MM.1S (cell line): ENCODE results near the gene SDK1.

Experiments used
- DNase-seq: peaks from one replicate; pipeline ENCODE4 v3.0.0-alpha.2; 2015
- H2AFZ ChIP-seq: fragments of 300-600 bp; sonication (generic); 2 replicates; pipeline ENCODE4 v1.6.0; 2016; ENCODE audit warnings: antibody characterized with exemption, low read length
- H3F3A ChIP-seq: fragments of 300-600 bp; sonication (generic); 2 replicates; pipeline ENCODE4 v1.6.1; 2016; ENCODE audit warnings: mild to moderate bottlenecking, antibody characterized with exemption, low read length, moderate library complexity, mixed read lengths; ENCODE audit not compliant: insufficient read depth
- H3K27ac ChIP-seq: fragments of 300-600 bp; sonication (generic); 2 replicates; pipeline ENCODE4 v1.5.1; 2016; ENCODE audit warnings: mild to moderate bottlenecking, low read length
- H3K27me3 ChIP-seq: fragments of 300-600 bp; sonication (generic); replicated peaks from 2 replicates; pipeline ENCODE4 v1.6.0; 2016; ENCODE audit warnings: low read length; ENCODE audit not compliant: insufficient read depth
- H3K36me3 ChIP-seq: fragments of 300-600 bp; sonication (generic); replicated peaks from 2 replicates; pipeline ENCODE4 v1.6.1; 2016; ENCODE audit warnings: mild to moderate bottlenecking, low read length, mixed read lengths; ENCODE audit not compliant: insufficient read depth
- H3K4me1 ChIP-seq: fragments of 300-600 bp; sonication (generic); 2 replicates; pipeline ENCODE4 v1.6.1; 2016; ENCODE audit warnings: low read length, mixed read lengths
- H3K4me2 ChIP-seq: fragments of 300-600 bp; sonication (generic); 2 replicates; pipeline ENCODE4 v1.6.0; 2016; ENCODE audit warnings: low read depth, low read length
- H3K4me3 ChIP-seq: fragments of 300-600 bp; sonication (generic); 2 replicates; pipeline ENCODE4 v1.5.1; 2016; ENCODE audit warnings: low read length, mixed read lengths
- H3K79me2 ChIP-seq: fragments of 300-600 bp; sonication (generic); 2 replicates; pipeline ENCODE4 v1.6.1; 2016; ENCODE audit warnings: mixed run types, low read length, mixed read lengths
- H3K9ac ChIP-seq: fragments of 300-600 bp; sonication (generic); 2 replicates; pipeline ENCODE4 v1.6.1; 2016; ENCODE audit warnings: low read length, mixed read lengths
- H3K9me2 ChIP-seq: fragments of 300-600 bp; sonication (generic); replicated peaks from 2 replicates; pipeline ENCODE4 v1.6.1; 2016; ENCODE audit warnings: mild to moderate bottlenecking, low read length, mixed read lengths; ENCODE audit not compliant: insufficient read depth
- H3K9me3 ChIP-seq: fragments of 300-600 bp; sonication (generic); replicated peaks from 2 replicates; pipeline ENCODE4 v1.6.1; 2016; ENCODE audit warnings: mild to moderate bottlenecking, low read length, mixed read lengths; ENCODE audit not compliant: insufficient read depth
- H4K20me1 ChIP-seq: fragments of 300-600 bp; sonication (generic); 2 replicates; pipeline ENCODE4 v1.6.1; 2016; ENCODE audit warnings: mild to moderate bottlenecking, low read length, moderate library complexity, mixed read lengths; ENCODE audit not compliant: insufficient read depth
- CTCF ChIP-seq: fragments of 300-600 bp; sonication (generic); IDR thresholded peaks from 2 replicates; pipeline ENCODE4 v1.5.1; 2016; ENCODE audit warnings: antibody characterized with exemption, low read length, mixed read lengths
- EZH2 ChIP-seq: fragments of 300-600 bp; sonication (generic); optimal IDR thresholded peaks from 2 replicates; pipeline ENCODE3; 2017; ENCODE audit warnings: low read depth, mild to moderate bottlenecking, antibody characterized with exemption, low read length, mixed read lengths
- EZH2phosphoT487 ChIP-seq: fragments of 300-600 bp; sonication (generic); IDR thresholded peaks from 2 replicates; pipeline ENCODE4 v1.6.1; 2018; ENCODE audit warnings: antibody characterized with exemption, low read length

SDK1 gene

GRCh38 chr7:4085937-4086691 lies 785.1 kb downstream of the SDK1 start:
- no peak overlapping the region for H3K4me2 ChIP-seq
- no peak for TF ChIP-seq EZH2
- TF ChIP-seq EZH2phosphoT487, result no peak
- TF ChIP-seq CTCF, result no peak
- DNase-seq, result no peak

GRCh38 chr7:4086723-4087122 lies 785.7 kb downstream of the SDK1 start:
- no peaks in the 10 kb centered on the region for H3K36me3 ChIP-seq
- no peak overlapping the region for H2AFZ ChIP-seq
- no peak overlapping the region for H3K9ac ChIP-seq
- H4K20me1 ChIP-seq, result no peaks in the 10 kb centered on the region
- no peaks in the 10 kb centered on the region for H3K9me3 ChIP-seq
- no peak overlapping the region for H3K27ac ChIP-seq
- TF ChIP-seq CTCF, result no peak
- TF ChIP-seq EZH2, result no peak
- no peak for TF ChIP-seq EZH2phosphoT487
- no peaks in the 10 kb centered on the region for H3K9me2 ChIP-seq
- no peaks in the 10 kb centered on the region for H3K4me1 ChIP-seq
- H3K27me3 ChIP-seq, result no peaks in the 10 kb centered on the region
- H3K4me2 ChIP-seq, result no peak overlapping the region
- no peaks in the 10 kb centered on the region for H3F3A ChIP-seq
- H3K4me3 ChIP-seq, result no peak overlapping the region
- no peak for DNase-seq
- H3K79me2 ChIP-seq, result no peaks in the 10 kb centered on the region

More at GRCh38 chr7:4085937-4086691, 785.1 kb downstream of the SDK1 start:
- no peaks in the 10 kb centered on the region for H3F3A ChIP-seq
- no peaks in the 10 kb centered on the region for H3K27me3 ChIP-seq
- H3K36me3 ChIP-seq, result no peaks in the 10 kb centered on the region
- no peak overlapping the region for H3K4me3 ChIP-seq
- no peak overlapping the region for H3K9ac ChIP-seq
- no peaks in the 10 kb centered on the region for H3K9me3 ChIP-seq
- H2AFZ ChIP-seq, result no peak overlapping the region
- H3K9me2 ChIP-seq, result no peaks in the 10 kb centered on the region
- no peak overlapping the region for H3K27ac ChIP-seq
- H4K20me1 ChIP-seq, result no peaks in the 10 kb centered on the region
- H3K79me2 ChIP-seq, result no peaks in the 10 kb centered on the region
- no peaks in the 10 kb centered on the region for H3K4me1 ChIP-seq

GRCh38 chr7:4091767-4092166 lies 790.7 kb downstream of the SDK1 start:
- Histone ChIP-seq H3K36me3 (no peaks in the 10 kb centered on the region), H3K4me1 (no peaks in the 10 kb centered on the region), H3K9me3 (no peaks in the 10 kb centered on the region), H3F3A (no peaks in the 10 kb centered on the region), H3K27me3 (no peaks in the 10 kb centered on the region), H3K79me2 (no peaks in the 10 kb centered on the region), H3K9ac (no peak overlapping the region), H3K4me3 (no peak overlapping the region), H3K9me2 (no peaks in the 10 kb centered on the region), H3K4me2 (no peak overlapping the region), H2AFZ (no peak overlapping the region), H4K20me1 (no peaks in the 10 kb centered on the region), H3K27ac (no peak overlapping the region)
- no peak for DNase-seq
- no peak for TF ChIP-seq EZH2phosphoT487
- no peak for TF ChIP-seq EZH2
- TF ChIP-seq CTCF, result no peak
